GM10266 (cell line): ENCODE measurements around the gene SLC9A9.

Experiments
- DNase-seq: peaks from one replicate; pipeline ENCODE4 v3.0.0; 2012; ENCODE audit errors: extremely low spot score
- TF ChIP-seq, protein P1 (sequence below): IDR thresholded peaks from 2 replicates; pipeline ENCODE4 v1.5.1; 2012; ENCODE audit warnings: mild to moderate bottlenecking, low read depth; ENCODE audit not compliant: control insufficient read depth, insufficient read depth; ENCODE audit errors: missing control alignments

The SLC9A9 gene

DNA sequence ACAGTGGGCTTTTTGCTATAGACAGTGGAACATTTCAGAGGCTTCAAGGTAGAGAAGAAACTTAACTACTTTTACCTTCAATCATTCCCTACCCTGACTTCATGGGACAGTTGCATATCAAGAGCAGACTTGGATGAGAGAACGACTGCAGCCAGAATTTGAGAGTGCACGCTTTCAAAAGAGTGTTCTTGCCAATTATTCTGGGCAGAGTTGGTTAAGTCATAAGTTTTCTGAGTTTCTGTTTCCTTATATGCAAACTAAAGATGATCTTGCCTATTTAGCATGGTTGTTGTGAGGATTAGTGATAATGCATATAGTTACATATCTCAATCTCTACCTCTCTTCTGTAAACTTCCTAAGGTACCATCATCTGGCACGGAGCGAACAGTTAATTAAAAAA lies 7.6 kb downstream of the SLC9A9 start:
- no peak for DNase-seq
- TF ChIP-seq, protein P1, sequence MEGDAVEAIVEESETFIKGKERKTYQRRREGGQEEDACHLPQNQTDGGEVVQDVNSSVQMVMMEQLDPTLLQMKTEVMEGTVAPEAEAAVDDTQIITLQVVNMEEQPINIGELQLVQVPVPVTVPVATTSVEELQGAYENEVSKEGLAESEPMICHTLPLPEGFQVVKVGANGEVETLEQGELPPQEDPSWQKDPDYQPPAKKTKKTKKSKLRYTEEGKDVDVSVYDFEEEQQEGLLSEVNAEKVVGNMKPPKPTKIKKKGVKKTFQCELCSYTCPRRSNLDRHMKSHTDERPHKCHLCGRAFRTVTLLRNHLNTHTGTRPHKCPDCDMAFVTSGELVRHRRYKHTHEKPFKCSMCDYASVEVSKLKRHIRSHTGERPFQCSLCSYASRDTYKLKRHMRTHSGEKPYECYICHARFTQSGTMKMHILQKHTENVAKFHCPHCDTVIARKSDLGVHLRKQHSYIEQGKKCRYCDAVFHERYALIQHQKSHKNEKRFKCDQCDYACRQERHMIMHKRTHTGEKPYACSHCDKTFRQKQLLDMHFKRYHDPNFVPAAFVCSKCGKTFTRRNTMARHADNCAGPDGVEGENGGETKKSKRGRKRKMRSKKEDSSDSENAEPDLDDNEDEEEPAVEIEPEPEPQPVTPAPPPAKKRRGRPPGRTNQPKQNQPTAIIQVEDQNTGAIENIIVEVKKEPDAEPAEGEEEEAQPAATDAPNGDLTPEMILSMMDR: no peak

GRCh38 chr3:143839980-143840379 lies 8.3 kb downstream of the SLC9A9 start:
- TF ChIP-seq, protein P1: no peak
- DNase-seq: no peak

DNA sequence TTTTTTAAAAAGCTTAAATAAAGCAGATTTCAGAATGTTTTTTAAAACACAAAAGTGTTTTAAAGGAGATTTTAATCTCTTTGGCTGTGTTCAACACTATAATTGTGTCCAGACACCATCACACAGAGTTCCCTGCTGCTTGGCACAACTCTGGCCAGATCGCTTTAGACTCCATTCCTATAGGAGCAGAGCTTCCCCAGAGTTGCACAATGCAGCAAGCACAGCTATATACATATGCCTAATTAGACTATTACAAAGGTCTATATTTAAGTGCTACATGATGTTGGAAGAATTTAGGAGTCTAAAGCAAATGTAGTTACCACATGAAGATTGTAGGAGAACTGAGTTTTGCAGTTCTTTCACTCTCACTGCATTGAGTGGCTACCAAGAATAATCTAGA lies 11.2 kb downstream of the SLC9A9 start:
- DNase-seq: no peak
- TF ChIP-seq, protein P1: no peak

- no peak for DNase-seq
- TF ChIP-seq, protein P1: no peak
Observed at GRCh38 chr3:143835312-143835711, 13.0 kb downstream of the SLC9A9 start.

GRCh38 chr3:143832433-143832832 lies 15.8 kb downstream of the SLC9A9 start:
- no peak for DNase-seq
- TF ChIP-seq, protein P1: no peak

- DNase-seq: no peak
- TF ChIP-seq, protein P1: no peak
Observed at GRCh38 chr3:143831994-143832393, 16.3 kb downstream of the SLC9A9 start.

DNA sequence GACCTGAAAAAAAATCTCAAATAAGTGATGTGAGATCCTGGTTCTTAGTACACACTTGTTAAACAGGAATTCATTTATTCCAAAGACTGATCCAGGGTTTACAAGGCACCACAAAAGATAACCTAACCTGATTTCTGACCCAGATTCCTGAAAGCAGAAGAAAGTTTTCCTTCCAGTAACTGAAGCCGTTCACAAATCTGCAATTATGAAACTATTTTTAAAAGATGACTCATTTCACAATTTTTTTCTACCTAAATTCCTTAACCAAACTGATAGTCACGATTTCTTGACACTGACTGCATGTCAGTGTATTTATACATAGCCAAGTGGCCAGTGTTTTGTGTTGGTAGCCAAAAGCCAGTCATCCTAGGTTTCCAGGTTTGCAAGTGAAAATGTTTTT lies 17.1 kb downstream of the SLC9A9 start:
- DNase-seq: no peak
- TF ChIP-seq, protein P1: no peak

- no peak for DNase-seq
- TF ChIP-seq, protein P1: no peak
Observed at GRCh38 chr3:143830786-143831185, 17.5 kb downstream of the SLC9A9 start.
